GM06990 (cell line): ENCODE measurements around the gene RTTN.

Source experiments
- DNase-seq: peaks from one replicate; pipeline ENCODE4 v3.0.0-alpha.2; 2011; ENCODE audit not compliant: insufficient read length; ENCODE audit errors: extremely low read depth
- H3K27me3 ChIP-seq: replicated peaks from 2 replicates; pipeline ENCODE4 v1.6.0; 2011; ENCODE audit warnings: low read length; ENCODE audit not compliant: control insufficient read depth, insufficient read depth
- H3K36me3 ChIP-seq: 2 replicates; pipeline ENCODE4 v1.5.1; 2011; ENCODE audit warnings: low read length; ENCODE audit not compliant: control insufficient read depth, insufficient read depth
- H3K4me3 ChIP-seq: replicated peaks from 2 replicates; pipeline ENCODE4 v1.5.1; 2011; ENCODE audit warnings: low read depth, mild to moderate bottlenecking, control low read depth, low read length
- CTCF ChIP-seq: IDR thresholded peaks from 2 replicates; pipeline ENCODE4 v1.5.1; 2011; ENCODE audit warnings: low read length, control low read depth, mild to moderate bottlenecking, inconsistent platforms; ENCODE audit not compliant: insufficient read depth, poor library complexity, severe bottlenecking

RTTN gene

DNA sequence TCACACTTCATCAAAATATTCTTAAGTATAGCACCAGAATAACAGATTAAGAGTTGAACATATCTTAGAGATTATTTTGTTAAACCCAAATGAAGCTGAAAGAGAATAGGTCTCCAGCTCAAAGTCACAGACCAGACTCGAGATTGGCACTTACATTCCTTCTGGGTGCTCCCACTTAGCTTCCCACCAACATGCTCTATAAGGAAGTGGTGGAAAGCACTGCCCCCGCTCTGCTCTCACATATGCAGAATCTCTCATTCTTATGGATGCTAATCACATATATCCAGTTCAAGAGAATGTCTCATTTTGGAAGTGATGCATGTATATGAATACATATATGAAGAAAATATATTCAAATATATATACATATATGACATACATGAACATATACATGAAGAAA is 186.4 kb downstream of the RTTN start:
- DNase-seq = no peak
- no peaks in the 10 kb centered on the region for H3K27me3 ChIP-seq
- no peak for TF ChIP-seq CTCF

DNA sequence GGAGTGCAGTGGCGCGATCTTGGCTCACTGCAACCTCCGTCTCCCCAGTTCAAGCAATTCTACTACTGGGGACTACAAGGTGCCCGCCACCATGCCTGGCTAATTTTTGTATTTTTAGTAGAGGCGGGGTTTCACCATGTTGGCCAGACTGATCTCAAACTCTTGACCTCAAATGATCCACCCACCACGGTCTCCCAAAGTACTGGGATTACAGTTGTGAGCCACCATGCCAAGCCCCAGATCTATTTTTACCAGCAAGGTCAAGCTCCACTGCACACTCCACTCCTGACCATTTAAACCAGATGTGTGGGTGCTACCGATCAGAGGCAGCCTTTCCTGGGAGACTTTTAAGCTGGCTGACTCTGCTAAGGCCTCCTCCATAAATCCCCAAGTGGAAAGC is 190.4 kb downstream of the RTTN start:
- no peak for DNase-seq
- Histone ChIP-seq H3K4me3 (no peak overlapping the region), H3K27me3 (no peaks in the 10 kb centered on the region), H3K36me3 (peaks cover 3% of the 10 kb centered on the region; the same call in 1 of the 2 replicates)
- no peak for TF ChIP-seq CTCF

More for the DNA sequence above, 186.4 kb downstream of the RTTN start:
- Histone ChIP-seq H3K4me3 (no peak overlapping the region), H3K36me3 (peaks cover 12% of the 10 kb centered on the region)

DNA sequence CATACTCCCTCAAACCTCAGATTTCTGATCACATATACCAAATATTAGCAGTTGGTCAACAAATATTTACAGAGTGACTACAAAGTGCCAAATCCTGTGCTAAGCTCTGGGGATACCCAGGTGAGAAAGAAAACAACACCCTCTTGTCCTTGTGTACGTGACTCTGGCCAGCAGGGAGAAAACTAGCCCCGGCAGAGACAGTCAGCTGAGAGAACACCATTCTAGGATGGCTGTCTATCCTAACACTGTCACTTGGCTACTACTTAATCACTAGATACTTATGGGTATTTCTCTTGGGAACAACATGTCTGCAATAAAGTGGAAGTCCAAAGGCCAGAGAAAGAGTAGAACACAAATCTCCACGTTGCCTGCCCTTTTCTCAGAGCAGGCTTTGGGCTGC is 199.9 kb downstream of the RTTN start:
- no peaks in the 10 kb centered on the region for H3K27me3 ChIP-seq
- TF ChIP-seq CTCF = no peak
- H3K4me3 ChIP-seq = no peak overlapping the region
- no peak for DNase-seq
- H3K36me3 ChIP-seq = peaks cover 3% of the 10 kb centered on the region

DNA sequence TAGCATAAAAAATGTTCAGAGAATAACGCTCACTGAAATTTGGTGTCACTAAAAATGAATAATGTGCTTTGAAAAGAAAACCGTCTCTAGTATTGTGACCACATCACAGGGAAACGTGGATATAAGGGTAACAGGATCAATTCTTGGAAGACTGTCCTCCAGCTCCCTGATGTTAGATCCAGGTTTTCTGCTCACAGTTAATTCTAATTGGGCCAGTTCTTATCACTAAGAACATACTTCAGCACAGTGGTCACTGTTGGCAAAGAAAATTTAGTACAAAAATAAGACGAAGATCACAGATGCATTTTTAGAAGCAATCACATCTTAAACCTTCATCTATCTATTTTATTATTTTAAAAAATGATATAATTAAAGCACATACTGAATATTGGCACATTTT is 200.8 kb downstream of the RTTN start:
- Histone ChIP-seq H3K36me3 (peaks cover 3% of the 10 kb centered on the region), H3K27me3 (no peaks in the 10 kb centered on the region), H3K4me3 (no peak overlapping the region)
- no peak for TF ChIP-seq CTCF
- no peak for DNase-seq

- H3K4me3 ChIP-seq = no peak overlapping the region
- DNase-seq = no peak
- no peaks in the 10 kb centered on the region for H3K27me3 ChIP-seq
- peaks cover 6% of the 10 kb centered on the region for H3K36me3 ChIP-seq
- TF ChIP-seq CTCF = no peak
Measured at GRCh38 chr18:69999656-70000055, 205.8 kb downstream of the RTTN start.

DNA sequence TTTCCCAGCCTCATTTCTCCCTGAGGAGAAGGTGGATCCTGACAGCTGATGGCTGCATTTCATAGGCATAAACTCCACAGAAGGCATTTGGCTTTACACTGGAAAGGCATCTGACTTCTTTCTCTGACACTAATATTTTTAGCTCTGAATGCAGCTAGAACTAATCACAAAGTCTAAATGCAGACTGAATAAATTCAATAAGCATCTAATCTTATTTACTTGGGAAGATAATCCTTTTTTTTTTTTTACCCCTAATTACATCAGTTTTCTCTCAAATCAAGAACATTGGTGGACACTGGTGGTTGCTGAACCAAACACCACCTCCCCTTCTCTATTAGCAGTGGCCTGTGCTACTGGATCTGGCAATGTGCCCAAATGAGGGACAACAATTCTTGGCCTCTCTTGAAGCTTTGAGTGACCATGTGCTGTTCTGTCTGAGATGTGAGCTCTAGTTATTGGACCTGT is 206.9 kb downstream of the RTTN start:
- no peaks in the 10 kb centered on the region for H3K27me3 ChIP-seq
- no peak for TF ChIP-seq CTCF
- H3K4me3 ChIP-seq = no peak overlapping the region
- peaks cover 6% of the 10 kb centered on the region for H3K36me3 ChIP-seq
- DNase-seq = no peak
